Type B pancreatic cell (in vitro differentiated cells): Measurements from ENCODE around the gene LOX. TPM values are rescaled to one million over a fixed set of nuclear protein-coding genes. Genes with fewer than 3 reads are reported as not detected.

Source experiments
- DNase-seq: peaks from one replicate; pipeline ENCODE4 v3.0.0; 2021; ENCODE audit warnings: mixed read lengths; ENCODE audit not compliant: unreplicated experiment; ENCODE audit errors: extremely low spot score
- H3K27ac Mint-ChIP-seq: 2 replicates; pipeline ENCODE4 v1.8.0; 2021; ENCODE audit warnings: mild to moderate bottlenecking, mixed read lengths
- H3K27me3 Mint-ChIP-seq: 2 replicates; pipeline ENCODE4 v1.8.0; 2021; ENCODE audit warnings: mixed read lengths
- H3K36me3 Mint-ChIP-seq: 2 replicates; pipeline ENCODE4 v1.8.0; 2021; ENCODE audit warnings: mixed read lengths
- H3K4me1 Mint-ChIP-seq: one replicate; pipeline ENCODE4 v1.8.0; 2021; ENCODE audit warnings: mixed read lengths; ENCODE audit not compliant: unreplicated experiment
- H3K4me3 Mint-ChIP-seq: 2 replicates; pipeline ENCODE4 v1.8.0; 2021; ENCODE audit warnings: mild to moderate bottlenecking, mixed read lengths
- H3K9me3 Mint-ChIP-seq: 2 replicates; pipeline ENCODE4 v1.8.0; 2021; ENCODE audit warnings: mixed read lengths
- CTCF ChIP-seq: fragments of 200-600 bp; sonication (generic); conservative IDR thresholded peaks from 2 replicates; pipeline ENCODE4 v1.5.0; 2021; ENCODE audit warnings: antibody characterized with exemption, mild to moderate bottlenecking
- long read RNA-seq: library from polyadenylated mRNA; unstranded; transcript quantifications from one replicate; pipeline ENCODE4 v2.0.0, GENCODE V29; 2020
- total RNA-seq: library from RNA; stranded (reverse); gene quantifications from 2 replicates; pipeline ENCODE4 v1.2.1, GENCODE V29; 2021; ENCODE audit warnings: low replicate concordance

LOX gene
- total RNA-seq = 0.90 and 6.6 TPM in 2 replicates
- long read RNA-seq, partial matches to known transcripts = 0 of 1 reads
- long read RNA-seq, other reads (novel, unspliced or antisense) = 1 of 1 reads

- Mint-ChIP-seq H3K4me3 (peak within 1 kb of the TSS; percentile 90), H3K27me3 (peaks cover 59% of the 10 kb centered on the region), H3K27ac (peak within 1 kb of the TSS; percentile 77), H3K36me3 (no peaks in the 10 kb centered on the region), H3K4me1 (peaks cover 20% of the 10 kb centered on the region), H3K9me3 (no peaks in the 10 kb centered on the region)
- peak; percentile 71 for DNase-seq
- TF ChIP-seq CTCF = no peak
Observed at GRCh38 chr5:122078116-122079110, at the start of gene LOX. LOX (minus strand) TSS chr5:122078259; CDS start chr5:122077985, 274 bp downstream.

- peaks cover 28% of the 10 kb centered on the region for H3K4me1 Mint-ChIP-seq
- H3K4me3 Mint-ChIP-seq = peak overlapping the region; percentile 50
- no peaks in the 10 kb centered on the region for H3K27me3 Mint-ChIP-seq
- DNase-seq = no peak
- no peaks in the 10 kb centered on the region for H3K9me3 Mint-ChIP-seq
- TF ChIP-seq CTCF = no peak
- H3K36me3 Mint-ChIP-seq = no peaks in the 10 kb centered on the region
- H3K27ac Mint-ChIP-seq = peak overlapping the region; percentile 63
Observed at GRCh38 chr5:122126756-122127321, 48.8 kb upstream of the LOX start.

- TF ChIP-seq CTCF = no peak
- Mint-ChIP-seq H3K36me3 (no peaks in the 10 kb centered on the region), H3K4me3 (peak overlapping the region; percentile 36), H3K27me3 (no peaks in the 10 kb centered on the region), H3K27ac (peak overlapping the region; percentile 63), H3K4me1 (peaks cover 28% of the 10 kb centered on the region), H3K9me3 (no peaks in the 10 kb centered on the region)
- DNase-seq = no peak
Observed at GRCh38 chr5:122126177-122126755, 48.2 kb upstream of the LOX start.

GRCh38 chr5:122124766-122125165 is 46.7 kb upstream of the LOX start:
- no peak for TF ChIP-seq CTCF
- Mint-ChIP-seq H3K27ac (no peak overlapping the region), H3K9me3 (no peaks in the 10 kb centered on the region), H3K36me3 (no peaks in the 10 kb centered on the region), H3K27me3 (no peaks in the 10 kb centered on the region), H3K4me3 (no peak overlapping the region), H3K4me1 (peaks cover 28% of the 10 kb centered on the region)
- no peak for DNase-seq
